OCI-LY7 (cell line): Measurements from ENCODE around the gene GGN. TPM values are rescaled to one million over a fixed set of nuclear protein-coding genes. Genes with fewer than 3 reads are reported as not detected.

Experiments used
- BruUV-seq: library from RNA; stranded (reverse); fragments of 400-500 nt; replicated peaks from 2 replicates; lab custom pipeline; 2021; lab: Mats Ljungman, UMichigan
- CTCF ChIA-PET: fragments of 300-600 bp; sonication (Branson Sonifier 250); formaldehyde crosslinking; loops from one replicate; lab custom pipeline; 2022; ENCODE audit warnings: antibody characterized with exemption; ENCODE audit not compliant: unreplicated experiment; lab: Charles Lee
- POLR2A ChIA-PET: fragments of 300-600 bp; sonication (Branson Sonifier 250); formaldehyde crosslinking; loops from one replicate; lab custom pipeline; 2022; ENCODE audit warnings: antibody characterized with exemption; lab: Charles Lee
- DNase-seq: peaks from one replicate; pipeline ENCODE4 v3.0.0-alpha.2; 2015; ENCODE audit warnings: low spot score
- H2AFZ ChIP-seq: fragments of 200-600 bp; sonication (generic), shearing (Covaris generic); 2 replicates; pipeline ENCODE4 v1.6.1; 2014; ENCODE audit warnings: mild to moderate bottlenecking, antibody characterized with exemption, low read length, moderate library complexity
- H3K27ac ChIP-seq: fragments of 200-600 bp; sonication (generic); 2 replicates; pipeline ENCODE4 v1.5.1; 2014; ENCODE audit warnings: mixed run types, low read depth, mild to moderate bottlenecking, moderate library complexity, low read length, inconsistent platforms; ENCODE audit not compliant: poor library complexity, severe bottlenecking
- H3K36me3 ChIP-seq: fragments of 200-600 bp; sonication (generic); 2 replicates; pipeline ENCODE4 v1.6.1; 2014; ENCODE audit warnings: mild to moderate bottlenecking, antibody characterized with exemption, low read length, moderate library complexity, mixed read lengths; ENCODE audit not compliant: insufficient read depth
- H3K4me1 ChIP-seq: fragments of 200-600 bp; sonication (generic); 2 replicates; pipeline ENCODE4 v1.5.1; 2014; ENCODE audit warnings: mild to moderate bottlenecking, low read length; ENCODE audit not compliant: insufficient read depth, poor library complexity, severe bottlenecking
- H3K4me2 ChIP-seq: fragments of 200-600 bp; sonication (generic); 2 replicates; pipeline ENCODE4 v1.6.1; 2014; ENCODE audit warnings: mild to moderate bottlenecking, low read length
- H3K4me3 ChIP-seq: fragments of 200-600 bp; sonication (generic); 2 replicates; pipeline ENCODE4 v1.5.1; 2014; ENCODE audit warnings: mild to moderate bottlenecking, low read depth, low read length; ENCODE audit not compliant: poor library complexity, severe bottlenecking
- H3K79me2 ChIP-seq: fragments of 200-600 bp; sonication (generic); 2 replicates; pipeline ENCODE4 v1.6.1; 2016; ENCODE audit warnings: low read depth, mild to moderate bottlenecking, low read length, moderate library complexity, mixed read lengths; ENCODE audit not compliant: insufficient read depth
- H3K9me2 ChIP-seq: fragments of 200-600 bp; sonication (generic); 2 replicates; pipeline ENCODE4 v1.6.1; 2016; ENCODE audit warnings: mild to moderate bottlenecking, low read length, mixed read lengths; ENCODE audit not compliant: insufficient read depth
- H3K9me3 ChIP-seq: fragments of 200-600 bp; sonication (generic); 2 replicates; pipeline ENCODE4 v1.6.1; 2014; ENCODE audit warnings: mild to moderate bottlenecking, mixed run types, low read length, mixed read lengths
- H4K20me1 ChIP-seq: fragments of 200-600 bp; sonication (generic); 2 replicates; pipeline ENCODE4 v1.6.1; 2014; ENCODE audit warnings: mild to moderate bottlenecking, antibody characterized with exemption, low read length, moderate library complexity, mixed read lengths; ENCODE audit not compliant: insufficient read depth
- CTCF ChIP-seq: fragments of 200-600 bp; sonication (generic); conservative IDR thresholded peaks from 2 replicates; pipeline ENCODE4 v1.5.1; 2014; ENCODE audit warnings: mild to moderate bottlenecking, antibody characterized with exemption, low read length, moderate library complexity, mixed read lengths
- EZH2phosphoT487 ChIP-seq: fragments of 200-600 bp; sonication (generic); IDR thresholded peaks from 2 replicates; pipeline ENCODE4 v1.6.1; 2018; ENCODE audit warnings: low read depth, borderline replicate concordance, mild to moderate bottlenecking, mixed run types, antibody characterized with exemption, low read length, moderate library complexity, mixed read lengths
- intact Hi-C: fragments of 100-400 bp; cut with micrococcal nuclease; formaldehyde crosslinking; loops from one replicate; pipeline ENCODE4 v1.10.0; 2022; ENCODE audit not compliant: unreplicated experiment
- total RNA-seq, 2 experiments: library from RNA; depleted of rRNA in 1 of 2; stranded (reverse); fragments of >200 nt in 1 of 2; shearing (Covaris generic) in 1 of 2; gene quantifications; 2 replicates each; pipeline ENCODE4 v1.2.3, GENCODE V29; 2014 to 2022

The GGN gene
- total RNA-seq, 2 experiments from 2014 or later = not detected

DNA sequence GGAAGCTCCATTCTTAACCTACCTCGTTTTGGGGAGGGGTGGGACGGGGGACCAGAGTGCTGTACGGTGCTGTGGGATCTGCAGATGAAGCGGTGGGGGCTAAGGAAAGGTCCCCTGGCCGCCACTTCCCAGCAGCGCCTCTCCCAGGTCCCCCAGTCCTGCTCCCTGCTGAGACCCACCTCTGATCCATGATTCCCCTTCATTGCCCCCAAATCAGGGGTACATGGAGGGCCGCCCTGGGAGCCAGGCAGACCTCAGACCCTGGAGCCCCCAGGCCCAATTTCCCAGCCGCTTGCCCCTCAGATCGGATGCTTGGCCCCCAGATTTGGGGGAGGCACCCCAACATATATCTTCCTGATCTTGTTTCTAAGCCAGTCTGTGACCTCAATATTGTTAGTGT, 11.2 kb upstream of the GGN start:
- POLR2A ChIA-PET = interaction anchor here (0.6 to 0.9 kb wide), 2 partner anchors 11 to 194 kb away, joined by 3 to 4 read pairs; no protein-coding TSS in a partner anchor
- no peaks in the 10 kb centered on the region for H4K20me1 ChIP-seq
- no TSS peak for BruUV-seq
- no peaks in the 10 kb centered on the region for H3K9me2 ChIP-seq
- no peaks in the 10 kb centered on the region for H3K9me3 ChIP-seq
- CTCF ChIA-PET = interaction anchor here (0.7 kb wide), 1 partner anchor 848 kb away, joined by 4 read pairs; no protein-coding TSS in a partner anchor
- H3K27ac ChIP-seq = no peak overlapping the region
- H2AFZ ChIP-seq = no peak overlapping the region
- DNase-seq = no peak
- intact Hi-C loops = no loop called here
- H3K4me1 ChIP-seq = peaks cover 4% of the 10 kb centered on the region
- H3K36me3 ChIP-seq = no peaks in the 10 kb centered on the region
- no peak overlapping the region for H3K4me2 ChIP-seq
- TF ChIP-seq EZH2phosphoT487 = no peak
- TF ChIP-seq CTCF = no peak
- no peak overlapping the region for H3K4me3 ChIP-seq
- H3K79me2 ChIP-seq = no peaks in the 10 kb centered on the region

GRCh38 chr19:38395381-38396114, 7.7 kb upstream of the GGN start:
- no peak overlapping the region for H2AFZ ChIP-seq
- no peaks in the 10 kb centered on the region for H3K79me2 ChIP-seq
- ChIA-PET CTCF (no interaction called here), POLR2A (no interaction called here)
- no peak for DNase-seq
- intact Hi-C loops = no loop called here
- H3K36me3 ChIP-seq = no peaks in the 10 kb centered on the region
- H3K9me2 ChIP-seq = no peaks in the 10 kb centered on the region
- H3K4me1 ChIP-seq = no peaks in the 10 kb centered on the region
- no peak for TF ChIP-seq EZH2phosphoT487
- no peak for TF ChIP-seq CTCF
- no peak overlapping the region for H3K4me2 ChIP-seq
- no peak overlapping the region for H3K27ac ChIP-seq
- H3K9me3 ChIP-seq = no peaks in the 10 kb centered on the region
- BruUV-seq = no TSS peak
- H3K4me3 ChIP-seq = no peak overlapping the region
- H4K20me1 ChIP-seq = no peaks in the 10 kb centered on the region

- no peak overlapping the region for H3K4me2 ChIP-seq
- intact Hi-C loops = no loop called here
- H3K4me1 ChIP-seq = no peaks in the 10 kb centered on the region
- H3K9me2 ChIP-seq = no peaks in the 10 kb centered on the region
- TF ChIP-seq EZH2phosphoT487 = no peak
- TF ChIP-seq CTCF = no peak
- H4K20me1 ChIP-seq = no peaks in the 10 kb centered on the region
- H3K9me3 ChIP-seq = no peaks in the 10 kb centered on the region
- H3K79me2 ChIP-seq = no peaks in the 10 kb centered on the region
- no peak overlapping the region for H3K4me3 ChIP-seq
- H2AFZ ChIP-seq = no peak overlapping the region
- ChIA-PET POLR2A (interaction anchor here (1.2 kb wide), 1 partner anchor 20 kb away, joined by 3 read pairs; the partner anchor contains the start of gene PSMD8), CTCF (no interaction called here)
- DNase-seq = peak; percentile 24
- no peak overlapping the region for H3K27ac ChIP-seq
- no peaks in the 10 kb centered on the region for H3K36me3 ChIP-seq
- no TSS peak for BruUV-seq
Measured at GRCh38 chr19:38394488-38394887, 6.7 kb upstream of the GGN start.
